Endothelial cell of umbilical vein (primary cell): ENCODE data around the gene GPR25. TPM values are rescaled to one million over a fixed set of nuclear protein-coding genes. Genes with fewer than 3 reads are reported as not detected.

Experiments
- BruUV-seq: library from RNA; stranded (reverse); fragments of 400-500 nt; replicated peaks from 2 replicates; lab custom pipeline; 2021; lab: Mats Ljungman, UMichigan
- CTCF ChIA-PET: fragments of 300-600, 350-600 bp; sonication (Branson Sonifier 250); formaldehyde crosslinking; loops from one replicate; lab custom pipeline; 2021; ENCODE audit warnings: antibody characterized with exemption, inconsistent platforms; lab: Charles Lee
- POLR2A ChIA-PET: fragments of 300-600, 350-600 bp; sonication (Branson Sonifier 250); formaldehyde crosslinking; loops from one replicate; lab custom pipeline; 2021; ENCODE audit warnings: antibody characterized with exemption, inconsistent platforms; lab: Charles Lee
- DNase-seq: peaks from one replicate; pipeline ENCODE4 v3.0.0-alpha.2; 2011; ENCODE audit warnings: low read depth, low spot score
- FAIRE-seq: peaks from 2 replicates; lab custom pipeline; 2011; peaks lifted over from hg19 to GRCh38; lab: Jason Lieb, UNC
- H2AFZ ChIP-seq: 2 replicates; pipeline ENCODE4 v1.6.0; 2012; ENCODE audit warnings: low read depth, low read length, control low read depth, inconsistent platforms
- H3K27ac ChIP-seq: 2 replicates; pipeline ENCODE4 v1.5.1; 2011; ENCODE audit warnings: low read depth, mild to moderate bottlenecking, control low read depth, low read length, moderate library complexity; ENCODE audit not compliant: insufficient read depth
- H3K27me3 ChIP-seq, 2 experiments: 2 replicates each; pipeline versions ENCODE4 v1.6.0 to v1.6.1; 2011; ENCODE audit warnings: low read length in 2 of 2, mixed read lengths in 1 of 2; ENCODE audit not compliant: control insufficient read depth in 2 of 2, insufficient read depth in 2 of 2
- H3K36me3 ChIP-seq, 2 experiments: 2 replicates in 1 of 2; 3 replicates in 1 of 2; pipeline ENCODE4 v1.5.1; 2011; ENCODE audit warnings: low read length in 2 of 2, mild to moderate bottlenecking in 1 of 2, moderate library complexity in 1 of 2; ENCODE audit not compliant: control insufficient read depth in 2 of 2, insufficient read depth in 2 of 2; ENCODE audit errors: extremely low read depth in 1 of 2
- H3K4me1 ChIP-seq: 3 replicates; pipeline ENCODE4 v1.5.1; 2011; ENCODE audit warnings: mild to moderate bottlenecking, low read length; ENCODE audit not compliant: control insufficient read depth, insufficient read depth; ENCODE audit errors: extremely low read depth
- H3K4me2 ChIP-seq: 2 replicates; pipeline ENCODE4 v1.6.1; 2011; ENCODE audit warnings: low read length, control low read depth, mixed read lengths; ENCODE audit not compliant: insufficient read depth
- H3K4me3 ChIP-seq, 3 experiments: fragments of 200-600 bp in 1 of 3; sonication (generic), shearing (Covaris generic) in 1 of 3; replicated peaks in 1 of 3; 2 replicates each; pipeline ENCODE4 v1.5.1; 2011 to 2016; ENCODE audit warnings: control low read depth in 3 of 3, low read length in 3 of 3, mild to moderate bottlenecking in 2 of 3, inconsistent platforms in 1 of 3, low read depth in 1 of 3, moderate library complexity in 1 of 3; ENCODE audit not compliant: insufficient read depth in 1 of 3
- H3K79me2 ChIP-seq: 2 replicates; pipeline ENCODE4 v1.6.0; 2012; ENCODE audit warnings: low read length, inconsistent platforms; ENCODE audit not compliant: control insufficient read depth, insufficient read depth
- H3K9ac ChIP-seq: replicated peaks from 2 replicates; pipeline ENCODE3; 2011; ENCODE audit warnings: low read length, control low read depth; ENCODE audit not compliant: insufficient read depth; ENCODE audit errors: extremely low read depth
- H3K9me1 ChIP-seq: replicated peaks from 3 replicates; pipeline ENCODE4 v1.6.0; 2011; ENCODE audit warnings: mild to moderate bottlenecking, low read length; ENCODE audit not compliant: control insufficient read depth, insufficient read depth; ENCODE audit errors: extremely low read depth
- H3K9me3 ChIP-seq: replicated peaks from 2 replicates; pipeline ENCODE4 v1.5.1; 2012; ENCODE audit warnings: low read length, inconsistent platforms; ENCODE audit not compliant: control insufficient read depth, insufficient read depth
- H4K20me1 ChIP-seq: replicated peaks from 2 replicates; pipeline ENCODE3; 2011; ENCODE audit warnings: mild to moderate bottlenecking, low read length; ENCODE audit not compliant: control insufficient read depth, insufficient read depth; ENCODE audit errors: extremely low read depth
- EZH2 ChIP-seq: IDR thresholded peaks from 2 replicates; pipeline ENCODE4 v1.6.1; 2012; ENCODE audit warnings: borderline replicate concordance, low read depth, mild to moderate bottlenecking, moderate library complexity, low read length, inconsistent platforms; ENCODE audit not compliant: severe bottlenecking
- FOS ChIP-seq: IDR thresholded peaks from 2 replicates; pipeline ENCODE4 v1.6.1; 2011; ENCODE audit warnings: mild to moderate bottlenecking, low read length, moderate library complexity, borderline replicate concordance; ENCODE audit not compliant: insufficient read depth
- GATA2 ChIP-seq: IDR thresholded peaks from 2 replicates; pipeline ENCODE4 v1.7.0; 2011; ENCODE audit warnings: low read depth, mild to moderate bottlenecking, moderate library complexity, mixed read lengths, low read length; ENCODE audit not compliant: insufficient read length, insufficient read depth
- JUN ChIP-seq: IDR thresholded peaks from 2 replicates; pipeline ENCODE4 v1.6.1; 2011; ENCODE audit warnings: borderline replicate concordance, low read depth; ENCODE audit not compliant: insufficient read length, insufficient read depth
- MYC ChIP-seq: IDR thresholded peaks from one replicate; pipeline ENCODE4 v1.6.1; 2011; ENCODE audit warnings: mild to moderate bottlenecking, low read depth, low read length
- POLR2A ChIP-seq: IDR thresholded peaks from 2 replicates; pipeline ENCODE4 v1.6.1; 2012; ENCODE audit warnings: low read depth, mild to moderate bottlenecking, control low read depth, low read length
- POLR2AphosphoS5 ChIP-seq: IDR thresholded peaks from 2 replicates; pipeline ENCODE4 v1.6.1; 2012; ENCODE audit warnings: low read depth, mild to moderate bottlenecking, control low read depth, low read length, moderate library complexity; ENCODE audit not compliant: insufficient read depth
- dilution Hi-C: fragments of 300-500 bp; cut with MboI; formaldehyde crosslinking; loops from one replicate; pipeline ENCODE4 v1.15.0; 2019; ENCODE audit warnings: low sequenced_read_pairs; ENCODE audit not compliant: extremely low pct_ligation_motif_present
- intact Hi-C: fragments of 100-400 bp; cut with micrococcal nuclease; formaldehyde crosslinking; loops from one replicate; pipeline ENCODE4 v1.10.0; 2022
- polyA plus RNA-seq, 4 experiments: library from polyadenylated mRNA; depleted of rRNA in 3 of 4; stranded (reverse) in 3 of 4; unstranded in 1 of 4; fragments of >200 nt; gene quantifications; 2 replicates each; pipeline versions ENCODE4 v1.2.1 to v1.2.3, GENCODE V29; 2011 to 2012; ENCODE audit warnings: missing spikeins in 1 of 4
- total RNA-seq: library from RNA; stranded (reverse); gene quantifications from 2 replicates; pipeline ENCODE4 v1.2.3, GENCODE V29; 2021
- TF ChIP-seq, protein P1 (sequence below): IDR thresholded peaks from 2 replicates; pipeline ENCODE4 v1.6.1; 2011; ENCODE audit not compliant: insufficient read depth, insufficient read length
- TF ChIP-seq, protein P2 (sequence below), 2 donors: IDR thresholded peaks; 1 replicate in 1 of 2; 2 replicates in 1 of 2; pipeline ENCODE4 v1.5.1; 2011; ENCODE audit warnings: low read length in 2 of 2, mild to moderate bottlenecking in 2 of 2, moderate library complexity in 2 of 2, control low read depth in 1 of 2, inconsistent platforms in 1 of 2, low read depth in 1 of 2; ENCODE audit not compliant: insufficient read depth in 1 of 2; ENCODE audit errors: extremely low read depth in 1 of 2

GPR25 gene
- total and polyA plus RNA-seq, 2 donors (not counting 3 experiments of a cell fraction or from before 2014, with no cell fraction given) = not detected

GRCh38 chr1:200888349-200888838, 15.6 kb downstream of the GPR25 start:
- Histone ChIP-seq H3K79me2 (no peaks in the 10 kb centered on the region), H3K9ac (no peak overlapping the region), H3K9me1 (no peaks in the 10 kb centered on the region), H3K36me3 (no peaks in the 10 kb centered on the region), H3K9me3 (no peaks in the 10 kb centered on the region), H3K4me3 (no peak overlapping the region), H2AFZ (no peak overlapping the region), H3K4me2 (no peak overlapping the region), H3K27me3 (peaks cover 36 to 39% of the 10 kb centered on the region in 2 experiments), H4K20me1 (no peaks in the 10 kb centered on the region), H3K4me1 (no peaks in the 10 kb centered on the region), H3K27ac (no peak overlapping the region)
- DNase-seq (no peak), FAIRE-seq (no peak)
- dilution Hi-C loops (no loop called here), intact Hi-C loops (no loop called here)
- ChIA-PET CTCF (interaction anchor here (1.0 to 2.3 kb wide), 5 partner anchors 9 to 266 kb away, joined by 3 to 7 read pairs (median 4); no protein-coding TSS in a partner anchor), POLR2A (no interaction called here)
- BruUV-seq = no TSS peak
- peak; percentile 25 for TF ChIP-seq EZH2
- TF ChIP-seq, protein P1, sequence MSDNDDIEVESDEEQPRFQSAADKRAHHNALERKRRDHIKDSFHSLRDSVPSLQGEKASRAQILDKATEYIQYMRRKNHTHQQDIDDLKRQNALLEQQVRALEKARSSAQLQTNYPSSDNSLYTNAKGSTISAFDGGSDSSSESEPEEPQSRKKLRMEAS = no peak

- Histone ChIP-seq H3K9ac (no peak overlapping the region), H3K27ac (no peak overlapping the region), H4K20me1 (no peaks in the 10 kb centered on the region), H3K9me1 (no peaks in the 10 kb centered on the region), H3K4me1 (no peaks in the 10 kb centered on the region), H3K27me3 (peaks cover 39 to 46% of the 10 kb centered on the region in 2 experiments), H3K4me2 (no peak overlapping the region), H2AFZ (no peak overlapping the region), H3K36me3 (no peaks in the 10 kb centered on the region), H3K9me3 (no peaks in the 10 kb centered on the region), H3K4me3 (no peak overlapping the region), H3K79me2 (no peaks in the 10 kb centered on the region)
- TF ChIP-seq MYC = no peak
- no peak for TF ChIP-seq POLR2A
- TF ChIP-seq, protein P2, sequence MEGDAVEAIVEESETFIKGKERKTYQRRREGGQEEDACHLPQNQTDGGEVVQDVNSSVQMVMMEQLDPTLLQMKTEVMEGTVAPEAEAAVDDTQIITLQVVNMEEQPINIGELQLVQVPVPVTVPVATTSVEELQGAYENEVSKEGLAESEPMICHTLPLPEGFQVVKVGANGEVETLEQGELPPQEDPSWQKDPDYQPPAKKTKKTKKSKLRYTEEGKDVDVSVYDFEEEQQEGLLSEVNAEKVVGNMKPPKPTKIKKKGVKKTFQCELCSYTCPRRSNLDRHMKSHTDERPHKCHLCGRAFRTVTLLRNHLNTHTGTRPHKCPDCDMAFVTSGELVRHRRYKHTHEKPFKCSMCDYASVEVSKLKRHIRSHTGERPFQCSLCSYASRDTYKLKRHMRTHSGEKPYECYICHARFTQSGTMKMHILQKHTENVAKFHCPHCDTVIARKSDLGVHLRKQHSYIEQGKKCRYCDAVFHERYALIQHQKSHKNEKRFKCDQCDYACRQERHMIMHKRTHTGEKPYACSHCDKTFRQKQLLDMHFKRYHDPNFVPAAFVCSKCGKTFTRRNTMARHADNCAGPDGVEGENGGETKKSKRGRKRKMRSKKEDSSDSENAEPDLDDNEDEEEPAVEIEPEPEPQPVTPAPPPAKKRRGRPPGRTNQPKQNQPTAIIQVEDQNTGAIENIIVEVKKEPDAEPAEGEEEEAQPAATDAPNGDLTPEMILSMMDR (IDR thresholded peaks at IDR 0.05; ENCODE audit: extremely low read depth in 1 of 2, insufficient read depth in 1 of 2, low read depth in 1 of 2, low read length in 2 of 2) = no peak
- no peak for TF ChIP-seq FOS
- no peak for TF ChIP-seq GATA2
- TF ChIP-seq EZH2 = no peak
- TF ChIP-seq POLR2AphosphoS5 = no peak
- TF ChIP-seq, protein P1 = no peak
- no peak for TF ChIP-seq JUN
- no peak for DNase-seq
- dilution Hi-C loops (no loop called here), intact Hi-C loops (no loop called here)
- FAIRE-seq = no peak
- BruUV-seq = no TSS peak
- ChIA-PET POLR2A (no interaction called here), CTCF (interaction anchor here (2.3 kb wide), 1 partner anchor 11 kb away, joined by 7 read pairs; no protein-coding TSS in a partner anchor)
Measured at GRCh38 chr1:200889571-200889970, 16.8 kb downstream of the GPR25 start.
